ENCODE results near the gene PRKAA1. TPM values are rescaled to one million over a fixed set of nuclear protein-coding genes. Genes with fewer than 3 reads are reported as not detected.
A peak's percentile ranks its signal among the peaks of the same experiment; 100 is the strongest.

The PRKAA1 gene
- total and polyA plus RNA-seq, 2 of the 13 experiments (the other 11 are each of a cell fraction or from before 2014, with no cell fraction given): 36.6 to 58.0 TPM

DNA sequence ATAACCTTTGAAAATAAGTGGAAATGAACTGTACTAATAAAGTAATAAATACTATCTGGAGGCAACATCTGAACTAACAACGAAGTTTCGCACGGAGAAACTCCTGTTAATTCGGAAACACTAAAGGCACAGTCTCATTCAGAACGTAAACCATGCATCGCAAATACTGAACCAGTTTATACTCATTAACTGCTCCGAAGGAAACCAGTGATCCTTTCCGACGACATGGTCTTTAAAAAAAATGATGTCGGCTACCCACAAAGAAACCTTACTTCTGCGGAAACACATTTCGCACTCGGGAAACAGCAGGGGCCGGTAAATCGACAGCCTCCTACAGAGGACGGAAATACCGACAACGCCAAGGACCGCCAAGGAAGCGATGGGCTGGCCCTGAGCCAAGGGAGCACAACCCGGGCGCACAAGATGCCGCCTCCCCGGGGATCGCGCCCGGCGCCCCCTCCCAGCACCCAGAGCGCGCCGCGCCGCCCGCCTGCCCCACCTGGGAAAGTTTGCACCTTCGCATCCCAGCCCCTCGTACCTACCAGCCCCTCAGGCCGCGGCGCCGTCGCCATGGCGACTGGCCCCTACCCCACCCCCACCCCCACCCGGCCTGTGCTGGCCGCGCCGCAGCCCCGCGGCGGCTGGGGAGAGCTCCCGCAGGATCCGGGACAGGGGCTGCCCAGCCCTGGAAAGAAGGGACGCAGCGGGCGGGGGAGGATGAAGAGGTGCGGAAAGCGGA is 732 bp downstream of the PRKAA1 start (continued):
- TF ChIP-seq, protein P1, sequence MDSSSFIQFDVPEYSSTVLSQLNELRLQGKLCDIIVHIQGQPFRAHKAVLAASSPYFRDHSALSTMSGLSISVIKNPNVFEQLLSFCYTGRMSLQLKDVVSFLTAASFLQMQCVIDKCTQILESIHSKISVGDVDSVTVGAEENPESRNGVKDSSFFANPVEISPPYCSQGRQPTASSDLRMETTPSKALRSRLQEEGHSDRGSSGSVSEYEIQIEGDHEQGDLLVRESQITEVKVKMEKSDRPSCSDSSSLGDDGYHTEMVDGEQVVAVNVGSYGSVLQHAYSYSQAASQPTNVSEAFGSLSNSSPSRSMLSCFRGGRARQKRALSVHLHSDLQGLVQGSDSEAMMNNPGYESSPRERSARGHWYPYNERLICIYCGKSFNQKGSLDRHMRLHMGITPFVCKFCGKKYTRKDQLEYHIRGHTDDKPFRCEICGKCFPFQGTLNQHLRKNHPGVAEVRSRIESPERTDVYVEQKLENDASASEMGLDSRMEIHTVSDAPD (CRISPR knock-in tag; IDR thresholded peaks at IDR 0.05): no peak
- TF ChIP-seq TFDP2 (CRISPR knock-in tag; IDR thresholded peaks at IDR 0.05) (0 out of 2 replicates have a peak, but pooled peaks have one; percentile 19), KMT2B (CRISPR knock-in tag; IDR thresholded peaks at IDR 0.05) (peak; percentile 46; the same call in 1 of the 2 replicates), ZNF496 (CRISPR knock-in tag; IDR thresholded peaks at IDR 0.05; ENCODE audit: insufficient replicate concordance) (no peak), PLRG1 (conservative IDR thresholded peaks at IDR 0.05) (no peak), ZFP37 (CRISPR knock-in tag; IDR thresholded peaks at IDR 0.05; ENCODE audit: borderline replicate concordance) (no peak), MIER2 (CRISPR knock-in tag; IDR thresholded peaks at IDR 0.05) (no peak), ZNF143 (CRISPR knock-in tag; IDR thresholded peaks at IDR 0.05) (no peak), ZNF251 (CRISPR knock-in tag; IDR thresholded peaks at IDR 0.05) (no peak), SALL1 (CRISPR knock-in tag; IDR thresholded peaks at IDR 0.05) (peak; percentile 51; the same call in 1 of the 2 replicates), RCOR2 (CRISPR knock-in tag; IDR thresholded peaks at IDR 0.05) (no peak), CHD4 (IDR thresholded peaks at IDR 0.05; ENCODE audit: borderline replicate concordance, low read length) (no peak), CBX1 (IDR thresholded peaks at IDR 0.05; ENCODE audit: low read depth) (no peak), GATAD1 (CRISPR knock-in tag; IDR thresholded peaks at IDR 0.05) (no peak), CEBPB (IDR thresholded peaks at IDR 0.05; ENCODE audit: borderline replicate concordance, low read depth, low read length) (no peak), ARNTL (CRISPR knock-in tag; IDR thresholded peaks at IDR 0.05) (peak; percentile 12; the same call in 1 of the 2 replicates), ZMYM3 (CRISPR knock-in tag; IDR thresholded peaks at IDR 0.05) (no peak), GABPB1 (CRISPR knock-in tag; IDR thresholded peaks at IDR 0.05) (0 out of 2 replicates have a peak, but pooled peaks have one; percentile 52)
- TF ChIP-seq, protein P2, sequence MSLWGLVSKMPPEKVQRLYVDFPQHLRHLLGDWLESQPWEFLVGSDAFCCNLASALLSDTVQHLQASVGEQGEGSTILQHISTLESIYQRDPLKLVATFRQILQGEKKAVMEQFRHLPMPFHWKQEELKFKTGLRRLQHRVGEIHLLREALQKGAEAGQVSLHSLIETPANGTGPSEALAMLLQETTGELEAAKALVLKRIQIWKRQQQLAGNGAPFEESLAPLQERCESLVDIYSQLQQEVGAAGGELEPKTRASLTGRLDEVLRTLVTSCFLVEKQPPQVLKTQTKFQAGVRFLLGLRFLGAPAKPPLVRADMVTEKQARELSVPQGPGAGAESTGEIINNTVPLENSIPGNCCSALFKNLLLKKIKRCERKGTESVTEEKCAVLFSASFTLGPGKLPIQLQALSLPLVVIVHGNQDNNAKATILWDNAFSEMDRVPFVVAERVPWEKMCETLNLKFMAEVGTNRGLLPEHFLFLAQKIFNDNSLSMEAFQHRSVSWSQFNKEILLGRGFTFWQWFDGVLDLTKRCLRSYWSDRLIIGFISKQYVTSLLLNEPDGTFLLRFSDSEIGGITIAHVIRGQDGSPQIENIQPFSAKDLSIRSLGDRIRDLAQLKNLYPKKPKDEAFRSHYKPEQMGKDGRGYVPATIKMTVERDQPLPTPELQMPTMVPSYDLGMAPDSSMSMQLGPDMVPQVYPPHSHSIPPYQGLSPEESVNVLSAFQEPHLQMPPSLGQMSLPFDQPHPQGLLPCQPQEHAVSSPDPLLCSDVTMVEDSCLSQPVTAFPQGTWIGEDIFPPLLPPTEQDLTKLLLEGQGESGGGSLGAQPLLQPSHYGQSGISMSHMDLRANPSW (CRISPR knock-in tag; IDR thresholded peaks at IDR 0.05; ENCODE audit: borderline replicate concordance): no peak
- TF ChIP-seq, protein P3, sequence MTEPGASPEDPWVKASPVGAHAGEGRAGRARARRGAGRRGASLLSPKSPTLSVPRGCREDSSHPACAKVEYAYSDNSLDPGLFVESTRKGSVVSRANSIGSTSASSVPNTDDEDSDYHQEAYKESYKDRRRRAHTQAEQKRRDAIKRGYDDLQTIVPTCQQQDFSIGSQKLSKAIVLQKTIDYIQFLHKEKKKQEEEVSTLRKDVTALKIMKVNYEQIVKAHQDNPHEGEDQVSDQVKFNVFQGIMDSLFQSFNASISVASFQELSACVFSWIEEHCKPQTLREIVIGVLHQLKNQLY (CRISPR knock-in tag; IDR thresholded peaks at IDR 0.05): no peak
- TF ChIP-seq, protein P4, sequence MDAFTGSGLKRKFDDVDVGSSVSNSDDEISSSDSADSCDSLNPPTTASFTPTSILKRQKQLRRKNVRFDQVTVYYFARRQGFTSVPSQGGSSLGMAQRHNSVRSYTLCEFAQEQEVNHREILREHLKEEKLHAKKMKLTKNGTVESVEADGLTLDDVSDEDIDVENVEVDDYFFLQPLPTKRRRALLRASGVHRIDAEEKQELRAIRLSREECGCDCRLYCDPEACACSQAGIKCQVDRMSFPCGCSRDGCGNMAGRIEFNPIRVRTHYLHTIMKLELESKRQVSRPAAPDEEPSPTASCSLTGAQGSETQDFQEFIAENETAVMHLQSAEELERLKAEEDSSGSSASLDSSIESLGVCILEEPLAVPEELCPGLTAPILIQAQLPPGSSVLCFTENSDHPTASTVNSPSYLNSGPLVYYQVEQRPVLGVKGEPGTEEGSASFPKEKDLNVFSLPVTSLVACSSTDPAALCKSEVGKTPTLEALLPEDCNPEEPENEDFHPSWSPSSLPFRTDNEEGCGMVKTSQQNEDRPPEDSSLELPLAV (CRISPR knock-in tag; conservative IDR thresholded peaks at IDR 0.05; ENCODE audit: low read depth): no peak

Measured in HepG2 (cell line).